NB4 (cell line): ENCODE results near the gene CEP55.

Experiments used
- CTCF ChIP-seq: IDR thresholded peaks from one replicate; pipeline ENCODE4 v1.5.1; 2012; ENCODE audit warnings: low read depth, low read length
- MYC ChIP-seq: IDR thresholded peaks from 2 replicates; pipeline ENCODE4 v1.6.1; 2011; ENCODE audit warnings: low read depth, low read length
- POLR2A ChIP-seq: IDR thresholded peaks from 2 replicates; pipeline ENCODE4 v1.6.1; 2011; ENCODE audit warnings: mild to moderate bottlenecking; ENCODE audit not compliant: insufficient read length; ENCODE audit errors: extremely low read depth

- TF ChIP-seq CTCF (no peak), POLR2A (no peak), MYC (peak; percentile 39; the same call in 1 of the 2 replicates)
These were observed 76.9 kb downstream of the CEP55 start for GRCh38 chr10:93573051-93573909.
